Measurements from ENCODE around the gene GSC2.

DNA sequence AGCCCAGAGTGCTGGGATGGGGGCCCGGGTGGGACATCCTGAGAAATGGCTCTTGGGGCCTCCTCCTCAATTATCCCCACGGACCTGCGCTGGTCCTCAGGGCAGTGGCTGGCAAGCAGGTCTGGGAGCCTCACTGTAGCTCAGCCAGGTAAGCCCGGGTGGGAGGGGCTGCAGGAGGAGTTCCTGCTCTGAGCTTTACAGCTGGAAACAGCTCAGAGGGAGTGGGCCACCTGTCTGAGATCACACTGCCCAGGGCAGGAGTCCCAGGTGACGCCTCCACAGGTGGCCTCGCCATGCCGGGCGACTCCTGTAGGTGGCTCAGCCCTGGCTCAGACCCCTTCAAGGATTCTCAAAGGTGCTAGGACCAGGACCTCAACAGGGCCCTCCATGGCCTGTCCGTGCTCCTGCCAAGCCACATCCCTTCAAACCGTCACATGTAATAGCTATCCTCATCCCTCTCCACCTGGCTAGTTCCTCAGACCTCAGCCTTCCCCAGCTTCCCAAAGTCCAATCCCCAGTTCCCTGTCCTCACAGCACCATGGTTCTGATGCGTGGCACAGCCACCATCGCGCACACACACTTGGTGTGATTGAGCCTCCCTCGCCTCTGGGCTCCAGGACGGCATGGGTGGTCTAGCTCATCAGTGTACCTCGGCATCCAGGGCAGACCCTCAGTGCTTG lies 22.6 kb downstream of the GSC2 start:
- TF ChIP-seq, protein P1, sequence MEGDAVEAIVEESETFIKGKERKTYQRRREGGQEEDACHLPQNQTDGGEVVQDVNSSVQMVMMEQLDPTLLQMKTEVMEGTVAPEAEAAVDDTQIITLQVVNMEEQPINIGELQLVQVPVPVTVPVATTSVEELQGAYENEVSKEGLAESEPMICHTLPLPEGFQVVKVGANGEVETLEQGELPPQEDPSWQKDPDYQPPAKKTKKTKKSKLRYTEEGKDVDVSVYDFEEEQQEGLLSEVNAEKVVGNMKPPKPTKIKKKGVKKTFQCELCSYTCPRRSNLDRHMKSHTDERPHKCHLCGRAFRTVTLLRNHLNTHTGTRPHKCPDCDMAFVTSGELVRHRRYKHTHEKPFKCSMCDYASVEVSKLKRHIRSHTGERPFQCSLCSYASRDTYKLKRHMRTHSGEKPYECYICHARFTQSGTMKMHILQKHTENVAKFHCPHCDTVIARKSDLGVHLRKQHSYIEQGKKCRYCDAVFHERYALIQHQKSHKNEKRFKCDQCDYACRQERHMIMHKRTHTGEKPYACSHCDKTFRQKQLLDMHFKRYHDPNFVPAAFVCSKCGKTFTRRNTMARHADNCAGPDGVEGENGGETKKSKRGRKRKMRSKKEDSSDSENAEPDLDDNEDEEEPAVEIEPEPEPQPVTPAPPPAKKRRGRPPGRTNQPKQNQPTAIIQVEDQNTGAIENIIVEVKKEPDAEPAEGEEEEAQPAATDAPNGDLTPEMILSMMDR (IDR thresholded peaks at IDR 0.05): no peak
- TF ChIP-seq POLR2A (IDR thresholded peaks at IDR 0.05): no peak

All from right lobe of liver (tissue), 4 donors.